GM06990 (cell line): ENCODE results near the gene ABHD14A.

Source experiments
- DNase-seq: peaks from one replicate; pipeline ENCODE4 v3.0.0-alpha.2; 2011; ENCODE audit not compliant: insufficient read length; ENCODE audit errors: extremely low read depth
- H3K27me3 ChIP-seq: replicated peaks from 2 replicates; pipeline ENCODE4 v1.6.0; 2011; ENCODE audit warnings: low read length; ENCODE audit not compliant: control insufficient read depth, insufficient read depth
- H3K36me3 ChIP-seq: 2 replicates; pipeline ENCODE4 v1.5.1; 2011; ENCODE audit warnings: low read length; ENCODE audit not compliant: control insufficient read depth, insufficient read depth
- H3K4me3 ChIP-seq: replicated peaks from 2 replicates; pipeline ENCODE4 v1.5.1; 2011; ENCODE audit warnings: low read depth, mild to moderate bottlenecking, control low read depth, low read length
- CTCF ChIP-seq: IDR thresholded peaks from 2 replicates; pipeline ENCODE4 v1.5.1; 2011; ENCODE audit warnings: low read length, control low read depth, mild to moderate bottlenecking, inconsistent platforms; ENCODE audit not compliant: insufficient read depth, poor library complexity, severe bottlenecking

Gene ABHD14A

GRCh38 chr3:51963951-51964451 lies 10.9 kb upstream of the ABHD14A start:
- no peak for TF ChIP-seq CTCF
- no peak for DNase-seq
- H3K4me3 ChIP-seq, result no peak overlapping the region
- no peaks in the 10 kb centered on the region for H3K27me3 ChIP-seq
- H3K36me3 ChIP-seq, result no peaks in the 10 kb centered on the region

GRCh38 chr3:51964521-51964920 lies 10.3 kb upstream of the ABHD14A start:
- Histone ChIP-seq H3K27me3 (no peaks in the 10 kb centered on the region), H3K4me3 (no peak overlapping the region), H3K36me3 (no peaks in the 10 kb centered on the region)
- TF ChIP-seq CTCF, result no peak
- DNase-seq, result no peak

GRCh38 chr3:51966016-51966415 lies 8.8 kb upstream of the ABHD14A start:
- Histone ChIP-seq H3K4me3 (no peak overlapping the region), H3K27me3 (no peaks in the 10 kb centered on the region), H3K36me3 (peaks cover 2% of the 10 kb centered on the region; the same call in 1 of the 2 replicates)
- DNase-seq, result no peak
- TF ChIP-seq CTCF, result no peak

GRCh38 chr3:51966486-51966885 lies 8.4 kb upstream of the ABHD14A start:
- Histone ChIP-seq H3K36me3 (peaks cover 2% of the 10 kb centered on the region; the same call in 1 of the 2 replicates), H3K27me3 (no peaks in the 10 kb centered on the region), H3K4me3 (peak overlapping the region; percentile 66)
- DNase-seq, result no peak
- no peak for TF ChIP-seq CTCF

- peak; percentile 2 for TF ChIP-seq CTCF
These were observed 7.9 kb upstream of the ABHD14A start for GRCh38 chr3:51966922-51967383.

More at GRCh38 chr3:51966922-51967383, 7.9 kb upstream of the ABHD14A start:
- peak overlapping the region; percentile 66 for H3K4me3 ChIP-seq
- peaks cover 2% of the 10 kb centered on the region; the same call in 1 of the 2 replicates for H3K36me3 ChIP-seq
- no peak for DNase-seq
- H3K27me3 ChIP-seq, result no peaks in the 10 kb centered on the region
